ENCODE data around the gene UBXN4.
"Not testable (repeated sequence)": the region's sequence is repeated elsewhere in the genome, so short reads cannot be mapped to it uniquely, and the experiment has no call there.

UBXN4 gene, protein sequence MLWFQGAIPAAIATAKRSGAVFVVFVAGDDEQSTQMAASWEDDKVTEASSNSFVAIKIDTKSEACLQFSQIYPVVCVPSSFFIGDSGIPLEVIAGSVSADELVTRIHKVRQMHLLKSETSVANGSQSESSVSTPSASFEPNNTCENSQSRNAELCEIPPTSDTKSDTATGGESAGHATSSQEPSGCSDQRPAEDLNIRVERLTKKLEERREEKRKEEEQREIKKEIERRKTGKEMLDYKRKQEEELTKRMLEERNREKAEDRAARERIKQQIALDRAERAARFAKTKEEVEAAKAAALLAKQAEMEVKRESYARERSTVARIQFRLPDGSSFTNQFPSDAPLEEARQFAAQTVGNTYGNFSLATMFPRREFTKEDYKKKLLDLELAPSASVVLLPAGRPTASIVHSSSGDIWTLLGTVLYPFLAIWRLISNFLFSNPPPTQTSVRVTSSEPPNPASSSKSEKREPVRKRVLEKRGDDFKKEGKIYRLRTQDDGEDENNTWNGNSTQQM

DNA sequence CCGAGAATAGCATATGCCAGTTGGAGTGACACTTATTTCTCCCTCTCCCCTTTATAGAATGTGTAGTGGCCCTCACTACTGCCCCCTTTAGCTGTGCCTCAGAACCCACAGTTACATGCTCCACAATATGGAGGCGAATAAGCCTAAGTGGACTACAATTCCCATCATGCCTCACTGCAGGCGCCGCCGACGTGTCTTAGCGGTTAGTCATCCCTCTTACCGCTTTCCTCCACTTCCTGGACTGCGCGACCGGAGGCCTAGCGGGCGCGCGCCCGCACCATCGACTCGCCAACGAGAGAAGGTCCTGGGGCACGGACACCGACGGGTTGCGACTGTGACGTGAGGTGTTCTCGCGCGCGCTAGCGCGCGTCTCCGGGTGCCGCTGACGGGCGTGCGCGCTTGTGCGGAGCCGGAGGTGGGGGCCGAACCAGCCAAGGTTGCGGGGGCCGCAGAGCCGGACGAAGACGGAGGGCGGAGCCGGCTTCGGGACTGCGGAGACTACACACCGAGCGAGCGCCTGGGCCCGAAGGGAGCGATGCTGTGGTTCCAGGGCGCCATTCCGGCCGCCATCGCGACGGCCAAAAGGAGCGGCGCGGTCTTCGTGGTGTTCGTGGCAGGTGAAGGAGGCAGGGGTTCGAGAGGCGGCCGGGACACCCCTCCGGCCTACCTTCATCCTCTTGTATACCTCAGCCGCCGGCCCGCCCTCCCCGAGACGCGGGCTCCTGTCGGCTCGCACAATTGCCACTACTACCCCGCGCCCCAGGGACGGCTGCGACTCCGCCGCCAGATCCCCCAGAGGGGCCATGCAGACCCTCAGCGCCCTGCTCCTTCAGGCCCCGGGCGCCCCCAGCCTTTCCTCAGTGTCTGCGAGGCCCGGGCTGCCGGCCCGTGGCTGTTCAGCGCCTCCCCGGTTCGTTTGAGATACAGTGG lies at the start of gene UBXN4:
Gene UBXN4, plus strand, starts transcription at position 461 of the 930 bp plus-strand sequence. Its CDS starts 75 bp downstream, at position 536.
- peak; percentile 99 for DNase-seq (ENCODE audit: low spot score)

DNA sequence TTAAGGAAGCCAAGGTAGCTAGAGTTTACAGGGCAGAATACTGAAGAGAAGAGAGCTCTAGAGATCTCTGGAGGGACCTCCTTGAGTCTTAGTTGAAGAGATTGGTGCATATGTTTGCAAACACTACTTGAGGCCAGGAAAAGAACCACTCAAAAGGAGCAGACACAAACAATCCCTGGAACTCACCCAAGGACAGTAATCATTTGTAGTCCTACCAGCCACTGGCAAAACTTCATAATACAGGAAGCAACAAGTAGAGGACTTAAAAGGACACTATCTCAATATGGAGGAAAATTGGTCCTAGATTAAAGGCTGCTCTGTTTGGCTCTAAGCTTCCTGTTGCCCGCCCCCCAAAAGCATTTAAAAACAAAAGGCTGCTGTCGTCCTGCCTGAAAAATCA lies 46.9 kb upstream of the UBXN4 start:
- no peak for DNase-seq (ENCODE audit: low spot score)

DNA sequence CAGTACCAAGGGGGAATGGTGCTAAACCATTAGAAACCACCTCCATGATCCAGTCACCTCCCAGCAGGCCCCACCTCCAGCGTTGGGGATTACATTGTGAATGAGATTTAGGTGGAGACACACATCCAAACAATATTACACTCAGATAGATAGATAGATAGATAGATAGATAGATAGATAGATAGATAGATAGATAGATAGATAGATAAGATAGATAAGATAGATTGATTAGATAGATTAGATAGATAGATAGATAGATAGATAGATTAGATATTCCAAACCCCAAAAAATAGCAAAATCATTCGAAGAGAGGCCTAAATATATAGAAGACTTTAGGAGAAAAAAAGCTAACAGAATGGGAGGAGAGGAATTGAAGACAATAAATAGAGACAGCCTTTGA lies 42.8 kb upstream of the UBXN4 start:
- DNase-seq (ENCODE audit: low spot score), result no peak

DNA sequence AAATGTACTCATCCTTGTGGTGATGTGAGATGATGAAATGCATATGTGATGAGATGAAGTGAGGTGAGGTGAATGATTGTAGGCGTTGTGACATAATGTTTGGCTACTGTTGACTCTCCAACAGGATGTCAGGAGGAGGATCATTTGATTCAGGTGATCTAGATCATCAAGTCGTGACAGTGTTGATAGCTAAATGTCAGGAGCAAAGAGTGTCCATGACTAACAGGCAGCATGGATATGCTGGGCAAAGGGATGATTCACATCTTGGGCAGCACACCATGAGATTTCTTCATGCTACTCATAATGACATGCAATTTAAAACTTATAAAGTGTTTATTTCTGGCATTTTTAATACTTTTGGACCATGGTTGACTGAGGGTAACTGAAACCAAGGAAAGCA lies 40.2 kb upstream of the UBXN4 start:
- no peak for DNase-seq (ENCODE audit: low spot score)

DNA sequence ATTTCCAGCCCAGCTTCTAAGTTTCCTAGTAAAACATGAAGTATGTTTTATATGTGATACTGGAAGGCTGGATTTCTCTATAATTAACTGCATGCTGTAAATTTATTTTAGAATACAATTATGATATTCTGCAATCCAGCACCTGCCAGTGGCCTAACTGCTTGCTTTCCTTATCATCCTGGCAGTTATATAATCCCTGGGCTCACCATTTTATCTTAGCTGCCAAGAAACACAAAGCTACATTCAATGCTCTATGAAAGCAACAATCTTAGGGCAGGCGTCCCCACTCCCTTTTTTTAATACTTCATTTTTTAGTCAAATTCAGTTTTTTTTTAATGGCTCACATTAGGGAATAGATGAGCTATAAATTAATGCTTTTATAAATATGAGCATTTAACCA lies 38.4 kb upstream of the UBXN4 start:
- DNase-seq (ENCODE audit: low spot score), result no peak

DNA sequence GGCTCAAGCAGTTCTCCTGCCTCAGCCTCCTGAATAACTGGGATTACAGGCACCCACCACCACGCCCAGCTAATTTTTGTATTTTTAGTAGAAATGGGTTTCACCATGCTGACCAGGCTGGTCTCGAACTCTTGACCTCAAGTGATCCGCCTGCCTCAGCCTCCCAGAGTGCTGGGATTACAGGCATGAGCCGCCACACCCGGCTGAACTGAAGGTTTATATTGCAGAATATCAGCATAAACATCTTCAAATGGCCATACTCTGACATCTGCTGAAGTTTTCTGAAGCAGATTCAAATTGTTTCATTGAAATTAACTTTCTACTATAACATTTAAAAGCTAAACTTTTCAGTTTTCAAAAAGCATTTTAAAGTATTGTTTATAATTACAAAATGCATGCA lies 37.6 kb upstream of the UBXN4 start:
- DNase-seq (ENCODE audit: low spot score), result not testable (repeated sequence)

DNA sequence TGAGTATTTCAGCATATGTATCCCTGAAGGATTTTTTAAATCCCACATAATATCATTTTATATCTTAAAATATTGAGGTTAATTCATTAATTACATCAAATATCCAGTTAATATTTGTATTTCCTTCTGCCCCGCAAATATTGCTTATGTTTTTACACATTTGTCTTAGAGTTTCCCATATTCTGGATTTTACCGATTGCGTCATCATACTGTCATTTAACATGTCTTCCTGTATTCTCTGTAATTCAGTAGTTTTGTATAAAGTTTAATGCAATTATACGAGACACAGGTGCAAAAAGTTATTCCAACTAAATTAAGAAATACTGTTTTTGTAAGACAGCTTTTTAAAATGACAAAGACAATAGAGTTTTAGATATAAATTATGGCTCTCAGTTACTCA lies 33.5 kb upstream of the UBXN4 start:
- no peak for DNase-seq (ENCODE audit: low spot score)

DNA sequence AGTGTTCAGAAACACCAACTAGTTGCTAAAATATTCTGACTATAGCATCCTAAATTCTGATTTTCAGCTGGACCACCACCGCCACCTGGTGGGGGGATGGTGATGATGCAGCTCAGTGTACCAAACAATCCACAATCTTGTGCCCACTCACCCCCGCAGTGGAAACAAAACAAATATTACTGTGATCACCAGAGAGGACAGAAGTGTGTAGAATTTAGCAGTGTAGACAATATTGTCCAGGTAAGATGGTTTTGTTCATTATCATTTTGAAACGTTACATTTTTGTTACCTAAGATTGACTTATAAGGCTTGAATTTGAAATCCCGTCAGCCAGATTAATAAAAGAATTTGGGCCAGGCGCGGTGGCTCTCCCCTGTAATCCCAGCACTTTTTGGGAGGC lies 31.7 kb upstream of the UBXN4 start:
- DNase-seq (ENCODE audit: low spot score), result peak; percentile 81

DNA sequence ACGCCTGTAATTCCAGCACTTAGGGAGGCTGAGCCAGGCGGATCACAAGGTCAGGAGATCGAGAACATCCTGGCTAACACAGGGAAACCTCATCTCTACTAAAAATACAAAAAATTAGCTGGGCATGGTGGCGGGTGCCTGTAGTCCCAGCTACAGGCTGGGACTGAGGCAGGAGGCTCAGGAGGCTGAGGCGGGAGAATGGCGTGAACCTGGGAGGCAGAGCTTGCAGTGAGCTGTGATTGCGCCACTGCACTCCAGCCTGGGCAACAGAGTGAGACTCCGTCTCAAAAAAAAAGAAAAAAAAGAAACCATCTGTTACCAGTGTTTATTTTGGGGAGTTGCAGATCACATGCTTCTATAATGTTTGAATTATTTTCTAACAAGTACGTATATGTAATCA lies 26.6 kb upstream of the UBXN4 start:
- not testable (repeated sequence) for DNase-seq (ENCODE audit: low spot score)

DNA sequence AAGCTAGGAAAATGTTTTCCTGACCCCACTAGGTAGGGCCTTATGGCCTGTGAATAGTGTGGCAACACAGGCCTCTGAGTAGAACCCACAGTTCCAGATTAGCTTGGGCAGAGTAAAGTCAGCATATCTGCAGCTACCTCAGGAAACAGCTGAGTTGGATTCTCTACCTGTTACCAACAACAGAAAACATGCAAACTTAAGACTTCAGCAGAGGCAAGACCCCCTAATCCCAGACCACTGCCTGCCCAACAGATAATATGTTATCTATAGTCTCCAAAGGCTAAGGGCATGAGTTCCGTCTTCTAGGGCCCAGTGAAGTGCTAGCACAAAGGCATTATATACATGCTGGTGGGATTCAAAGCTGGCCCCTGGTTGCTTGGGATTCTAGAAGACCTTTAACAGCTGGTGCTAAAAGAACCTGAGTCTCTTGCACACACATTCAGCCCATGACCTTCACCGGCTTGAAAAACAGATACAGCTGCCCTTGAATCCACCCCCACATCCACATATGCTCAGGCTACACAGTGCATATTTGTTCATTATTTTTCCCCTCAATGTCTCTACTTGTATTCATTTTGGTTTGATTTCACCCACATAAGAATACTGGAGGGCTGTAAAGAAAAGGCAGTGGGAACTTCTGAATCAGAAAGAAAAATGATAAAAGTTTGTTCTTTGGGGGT lies 13.5 kb upstream of the UBXN4 start:
- DNase-seq (ENCODE audit: low spot score), result no peak

DNA sequence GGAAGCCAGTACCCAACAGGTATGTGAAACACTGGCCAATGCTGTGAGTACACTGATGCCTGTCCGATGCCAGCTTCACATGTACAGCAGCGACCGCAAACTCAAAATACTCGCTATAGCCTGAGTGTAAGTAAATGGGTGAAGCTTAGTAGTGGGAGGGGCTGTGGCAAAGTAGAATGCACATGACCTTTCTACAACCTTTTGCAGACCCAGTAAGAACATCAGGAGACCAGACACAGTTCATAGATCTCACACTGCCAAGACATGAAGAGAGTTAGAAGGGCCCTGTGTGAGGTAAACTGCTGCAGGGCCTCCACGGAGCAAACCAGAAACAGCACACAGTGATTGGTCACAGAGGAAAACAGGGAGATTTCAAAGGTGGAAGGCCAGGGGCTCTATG lies 9.1 kb upstream of the UBXN4 start:
- no peak for DNase-seq (ENCODE audit: low spot score)

DNA sequence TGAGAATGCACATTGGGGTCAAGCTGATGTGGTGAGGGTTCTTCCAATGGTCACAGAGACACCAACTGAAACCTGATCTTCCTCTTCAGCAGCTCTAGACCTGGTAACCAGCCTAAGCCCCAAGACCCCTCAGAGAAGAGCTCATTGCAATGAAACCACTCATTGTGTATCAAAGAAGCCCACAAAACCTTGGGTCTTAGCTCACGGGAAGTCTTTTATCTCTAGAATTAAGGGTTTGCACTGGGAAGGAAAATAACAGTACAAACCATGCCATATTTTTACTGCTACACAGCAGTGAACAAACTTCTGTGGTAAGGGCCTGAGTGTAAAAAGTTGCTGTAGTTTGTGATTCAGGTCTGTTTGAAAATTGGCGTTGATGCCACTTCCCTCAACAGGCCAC lies 8.6 kb upstream of the UBXN4 start:
- no peak for DNase-seq (ENCODE audit: low spot score)

DNA sequence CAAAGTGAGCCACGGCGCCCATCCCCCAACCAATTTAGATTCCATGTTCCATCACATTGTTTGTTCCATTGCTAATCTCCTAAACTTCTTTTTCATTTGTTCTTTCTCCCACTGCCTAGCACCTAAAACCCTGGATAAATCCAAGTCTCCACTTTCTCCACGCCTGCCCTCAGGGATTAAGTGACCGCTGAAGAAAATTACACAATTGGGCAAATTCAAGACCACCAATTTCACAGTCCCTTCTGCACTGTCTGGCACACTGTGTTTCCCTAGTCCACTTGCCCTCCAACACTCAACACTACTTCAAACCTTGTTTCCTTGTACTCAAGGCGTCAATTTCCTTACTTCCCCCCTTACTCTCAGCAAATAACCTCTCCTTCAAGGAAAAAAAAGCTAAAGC lies 5.1 kb upstream of the UBXN4 start:
- no peak for DNase-seq (ENCODE audit: low spot score)

DNA sequence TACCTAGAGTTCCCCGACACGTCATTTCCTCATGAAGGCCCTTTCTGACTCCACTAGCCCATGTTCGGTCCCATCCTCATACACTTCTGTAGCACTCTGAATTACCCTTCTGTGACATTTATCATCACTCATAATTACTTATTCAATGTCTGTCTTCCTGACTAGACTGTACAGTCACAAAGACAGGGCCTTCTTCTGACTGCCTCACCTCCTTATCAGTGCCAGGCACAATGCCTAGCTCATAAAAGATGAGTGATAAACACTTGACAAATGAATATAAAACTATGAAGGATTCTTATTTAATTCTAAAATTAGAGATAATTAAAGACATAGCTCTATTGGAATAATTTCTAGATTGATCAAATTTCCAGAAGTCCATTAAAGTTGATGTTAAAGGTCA lies 1.4 kb upstream of the UBXN4 start:
- DNase-seq (ENCODE audit: low spot score), result no peak

DNA sequence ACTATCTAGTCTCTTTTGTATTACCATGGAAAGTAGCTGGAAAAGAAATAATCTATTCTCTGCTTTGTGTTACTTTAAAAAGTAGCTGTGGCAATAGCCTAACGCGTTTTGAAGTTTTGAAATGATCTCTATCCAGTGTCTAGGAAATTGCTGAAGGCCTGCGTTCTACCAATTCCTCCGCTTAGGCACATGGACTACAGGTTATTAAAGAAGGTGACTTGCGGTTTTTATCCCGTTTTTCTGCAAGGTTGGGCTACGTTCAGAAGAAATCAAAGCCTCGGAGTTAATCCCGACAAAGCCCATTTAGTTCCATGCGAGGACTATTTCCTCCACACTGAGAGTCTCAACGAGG lies 636 bp upstream of the UBXN4 start:
- DNase-seq (ENCODE audit: low spot score), result no peak

DNA sequence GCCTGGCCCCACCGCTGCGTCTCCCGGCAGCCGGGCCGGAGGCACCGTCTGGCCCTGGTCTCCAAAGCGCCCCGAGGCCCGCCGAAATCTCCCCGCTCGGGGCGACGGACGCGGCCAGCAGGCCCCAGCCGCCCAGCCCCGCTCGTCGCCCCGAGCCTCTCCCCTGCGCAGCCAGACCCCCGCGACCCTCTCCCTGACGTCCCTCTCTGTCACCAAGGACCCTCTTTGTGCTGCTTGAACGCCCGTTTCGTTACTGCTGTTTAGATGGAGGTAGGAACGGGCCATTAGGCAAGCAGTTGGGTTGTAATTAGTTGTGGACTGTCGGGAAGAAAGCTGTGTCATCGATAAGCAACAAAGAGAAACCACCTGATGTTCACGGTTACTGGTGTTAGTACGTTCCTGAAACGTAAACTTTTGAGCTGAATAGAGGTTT lies 686 bp downstream of the UBXN4 start:
- DNase-seq (ENCODE audit: low spot score), result peak; percentile 75

DNA sequence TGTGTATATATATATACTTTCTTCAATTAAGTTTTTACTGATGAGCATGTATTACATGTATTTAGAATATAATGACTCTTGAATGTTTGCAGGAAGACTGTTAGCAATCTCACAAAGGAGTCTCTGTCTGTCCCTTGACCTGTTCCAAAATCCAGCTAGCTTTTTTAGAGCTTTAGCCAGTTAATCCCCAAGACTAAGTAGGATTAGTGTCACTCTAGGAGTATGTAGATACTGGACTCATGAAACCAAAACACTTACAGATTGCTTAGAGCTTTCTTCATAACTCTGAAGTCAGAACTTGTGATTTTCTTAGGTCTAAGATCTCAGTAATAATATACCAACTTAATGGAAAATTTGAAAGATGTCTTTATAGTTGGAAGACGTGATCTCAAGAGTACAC lies 2.2 kb downstream of the UBXN4 start:
- no peak for DNase-seq (ENCODE audit: low spot score)

DNA sequence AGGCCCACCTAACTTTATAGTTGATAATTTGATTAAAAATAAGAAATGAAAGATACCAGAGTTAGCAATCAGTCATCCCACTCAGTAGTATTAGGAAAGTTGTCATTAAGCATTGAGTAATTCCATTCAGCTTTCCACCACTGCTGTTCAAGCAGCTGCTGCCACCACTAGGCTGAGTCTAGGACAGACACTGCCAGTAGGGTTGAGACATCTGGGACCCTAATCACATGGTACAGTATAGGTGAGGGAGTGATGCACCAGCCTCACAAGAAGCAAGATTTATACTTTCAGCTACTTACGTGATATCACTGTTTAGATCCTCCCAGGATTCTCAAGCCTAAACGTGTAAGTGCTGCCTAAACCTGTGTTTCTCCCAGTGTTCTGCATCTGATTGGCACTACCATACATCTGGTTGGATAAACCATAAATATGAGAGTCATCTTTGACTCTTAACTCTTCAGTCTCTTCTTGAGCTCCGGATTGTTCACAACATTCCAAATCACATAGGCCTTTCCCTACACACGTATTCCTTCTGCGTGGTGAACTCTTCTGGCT lies 3.2 kb downstream of the UBXN4 start:
- peak; percentile 66 for DNase-seq (ENCODE audit: low spot score)

DNA sequence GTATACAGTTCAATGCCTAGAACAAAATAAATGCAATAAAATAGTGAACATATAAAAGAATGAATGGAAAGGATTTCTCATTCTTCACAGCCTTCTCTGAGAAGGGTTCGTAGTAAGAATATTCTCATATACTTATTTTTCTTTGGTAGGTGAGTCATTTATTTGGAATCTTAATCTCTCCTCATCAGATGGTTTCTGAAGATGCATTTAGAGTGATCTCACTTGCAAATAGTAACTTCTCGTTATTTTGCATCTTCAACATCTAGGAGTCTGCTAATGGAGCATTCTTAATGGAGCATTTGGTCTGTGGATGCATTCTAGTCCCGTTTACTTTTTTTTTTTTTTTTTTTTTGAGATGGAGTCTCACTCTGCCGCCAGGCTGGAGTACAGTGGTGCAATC lies 3.9 kb downstream of the UBXN4 start:
- no peak for DNase-seq (ENCODE audit: low spot score)

DNA sequence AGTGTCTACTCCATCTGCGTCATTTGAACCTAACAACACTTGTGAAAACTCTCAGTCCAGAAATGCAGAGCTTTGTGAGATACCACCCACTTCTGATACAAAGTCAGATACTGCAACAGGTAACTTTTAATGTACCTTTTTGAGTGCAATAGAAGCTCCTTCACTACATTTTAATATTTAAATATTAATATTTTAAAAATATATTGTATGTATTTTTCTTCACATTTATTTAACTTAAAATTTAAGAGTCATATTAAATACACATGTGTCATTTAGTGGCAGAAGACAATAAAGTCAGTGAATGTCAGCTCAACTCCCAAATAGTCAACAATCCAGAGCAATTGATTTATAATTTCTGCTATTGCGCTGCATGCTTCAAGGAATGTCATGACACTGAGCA lies 13.9 kb downstream of the UBXN4 start:
- no peak for DNase-seq (ENCODE audit: low spot score)

DNA sequence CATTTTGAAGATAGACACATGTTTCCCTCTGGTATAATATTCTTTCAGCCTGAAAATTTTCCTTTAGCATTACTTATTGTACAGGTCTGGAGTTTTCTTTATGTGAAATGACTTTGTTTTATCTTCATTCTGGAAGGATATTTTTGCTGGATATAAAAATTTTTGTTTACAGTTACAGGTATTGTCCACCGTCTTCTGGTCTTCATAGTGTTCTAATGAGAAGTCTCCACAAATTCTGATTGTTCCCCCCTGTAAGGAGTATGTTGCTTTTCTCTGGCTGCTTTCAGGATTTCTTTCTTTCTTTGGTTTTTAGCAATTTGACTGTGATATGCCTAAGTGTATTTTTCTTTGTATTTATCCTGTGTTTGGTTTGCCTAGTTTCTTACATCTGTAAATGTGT lies 15.0 kb downstream of the UBXN4 start:
- no peak for DNase-seq (ENCODE audit: low spot score)

DNA sequence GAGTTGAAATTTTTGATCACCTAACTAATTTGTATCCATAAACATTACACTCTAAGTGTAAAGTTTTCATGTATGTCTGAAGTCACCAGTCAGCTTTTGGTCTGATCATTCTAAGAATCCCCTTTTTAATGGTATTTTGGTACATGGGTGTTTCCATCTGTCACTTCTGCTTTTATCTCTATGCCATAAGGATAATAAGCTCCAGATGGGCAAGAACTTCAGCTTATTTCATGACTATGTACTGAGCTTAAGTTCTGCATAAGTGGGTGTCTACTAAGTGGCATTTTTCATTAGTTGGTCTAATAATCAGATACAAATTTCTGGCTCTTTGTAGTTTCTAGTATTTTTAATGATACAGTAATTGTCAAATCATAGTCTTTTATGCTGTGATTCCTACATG lies 20.4 kb downstream of the UBXN4 start:
- DNase-seq (ENCODE audit: low spot score), result no peak

Data from NAMALWA (cell line).